GM12873 (cell line): ENCODE data around the gene ADCY2.

Experiments
- CTCF ChIP-seq: IDR thresholded peaks from 2 replicates; pipeline ENCODE4 v1.5.1; 2012; ENCODE audit warnings: low read depth, mild to moderate bottlenecking, moderate library complexity, low read length, control low read depth; ENCODE audit not compliant: insufficient read depth; ENCODE audit errors: missing control alignments

ADCY2 gene

GRCh38 chr5:7534505-7534904 lies 138.6 kb downstream of the ADCY2 start:
- TF ChIP-seq CTCF: no peak

- TF ChIP-seq CTCF: no peak
Observed at GRCh38 chr5:7537573-7537972, 141.6 kb downstream of the ADCY2 start.

GRCh38 chr5:7539571-7539970 lies 143.6 kb downstream of the ADCY2 start:
- no peak for TF ChIP-seq CTCF

- TF ChIP-seq CTCF: no peak
Observed at GRCh38 chr5:7540736-7541485, 145.0 kb downstream of the ADCY2 start.

GRCh38 chr5:7541898-7542297 lies 146.0 kb downstream of the ADCY2 start:
- no peak for TF ChIP-seq CTCF

- no peak for TF ChIP-seq CTCF
Observed at GRCh38 chr5:7546555-7546954, 150.6 kb downstream of the ADCY2 start.

- no peak for TF ChIP-seq CTCF
Observed at GRCh38 chr5:7548596-7548995, 152.7 kb downstream of the ADCY2 start.
